Measurements from ENCODE around the gene PTOV1. TPM values are rescaled to one million over a fixed set of nuclear protein-coding genes. Genes with fewer than 3 reads are reported as not detected.
A peak's percentile ranks its signal among the peaks of the same experiment; 100 is the strongest.

Gene PTOV1
- total RNA-seq, 1 donor from 2014 or later = 231 TPM

GRCh38 chr19:49910179-49910578 lies 59.2 kb downstream of the PTOV1 start:
- Mint-ChIP-seq H3K36me3 (ENCODE audit: low read depth, unreplicated experiment) (peaks cover 42% of the 10 kb centered on the region), H3K4me1 (ENCODE audit: unreplicated experiment) (peaks cover 16% of the 10 kb centered on the region), H3K9me3 (ENCODE audit: unreplicated experiment) (no peaks in the 10 kb centered on the region), H3K4me3 (ENCODE audit: unreplicated experiment) (no peak overlapping the region), H3K27ac (ENCODE audit: unreplicated experiment) (no peak overlapping the region), H3K27me3 (ENCODE audit: unreplicated experiment) (peaks cover 18% of the 10 kb centered on the region)
- no peak for DNase-seq (ENCODE audit: low spot score)
- TF ChIP-seq CTCF (IDR thresholded peaks at IDR 0.05; ENCODE audit: unreplicated experiment) = no peak

Small RNAs within 50 kb of the gene (microRNA-seq; reads per million reads assigned to microRNA genes)
- gene MIR4749 (ENCODE audit: unreplicated experiment) (8.1 reads per million, percentile 56 among the genes with 10 or more reads in this experiment), gene MIR4750 (ENCODE audit: unreplicated experiment) (3.7 reads per million, percentile 43 among the genes with 10 or more reads in this experiment), gene MIR6800 (ENCODE audit: unreplicated experiment) (3.2 reads per million, percentile 39 among the genes with 10 or more reads in this experiment)

Other genes starting within 250 kb of the PTOV1 start
- gene RRAS, start 211.0 kb upstream of the PTOV1 start, total RNA-seq (ENCODE audit: unreplicated experiment) = 23.9 TPM
- 90.3 TPM for gene SCAF1, start 208.9 kb upstream of the PTOV1 start, total RNA-seq (ENCODE audit: unreplicated experiment)
- 76.1 TPM for gene IRF3, start 185.3 kb upstream of the PTOV1 start, total RNA-seq (ENCODE audit: unreplicated experiment)
- 50.1 TPM for gene BCL2L12, start 185.2 kb upstream of the PTOV1 start, total RNA-seq (ENCODE audit: unreplicated experiment)
- gene PRMT1, start 173.9 kb upstream of the PTOV1 start, total RNA-seq (ENCODE audit: unreplicated experiment) = 175 TPM
- gene ADM5, start 161.6 kb upstream of the PTOV1 start, total RNA-seq (ENCODE audit: unreplicated experiment) = 5.3 TPM
- gene CPT1C, start 160.0 kb upstream of the PTOV1 start, total RNA-seq (ENCODE audit: unreplicated experiment) = 94.1 TPM
- not detected for gene TSKS, start 87.9 kb upstream of the PTOV1 start, total RNA-seq (ENCODE audit: unreplicated experiment)
- 191 TPM for gene AP2A1, start 84.2 kb upstream of the PTOV1 start, total RNA-seq (ENCODE audit: unreplicated experiment)
- gene FUZ, start 37.9 kb upstream of the PTOV1 start, total RNA-seq (ENCODE audit: unreplicated experiment) = 15.6 TPM
- 117 TPM for gene MED25, start 32.9 kb upstream of the PTOV1 start, total RNA-seq (ENCODE audit: unreplicated experiment)
- gene PNKP, start 16.4 kb downstream of the PTOV1 start, total RNA-seq (ENCODE audit: unreplicated experiment) = 96.0 TPM
- gene AKT1S1, start 26.2 kb downstream of the PTOV1 start, total RNA-seq (ENCODE audit: unreplicated experiment) = 48.2 TPM
- gene TBC1D17, start 26.5 kb downstream of the PTOV1 start, total RNA-seq (ENCODE audit: unreplicated experiment) = 36.8 TPM
- gene IL4I1, start 45.7 kb downstream of the PTOV1 start, total RNA-seq (ENCODE audit: unreplicated experiment) = 0.90 TPM
- gene ATF5, start 78.0 kb downstream of the PTOV1 start, total RNA-seq (ENCODE audit: unreplicated experiment) = 15.8 TPM
- 60.9 TPM for gene NUP62, start 78.3 kb downstream of the PTOV1 start, total RNA-seq (ENCODE audit: unreplicated experiment)
- gene SIGLEC11, start 110.0 kb downstream of the PTOV1 start, total RNA-seq (ENCODE audit: unreplicated experiment) = not detected
- 51.2 TPM for gene VRK3, start 174.2 kb downstream of the PTOV1 start, total RNA-seq (ENCODE audit: unreplicated experiment)
- 10.9 TPM for gene ZNF473, start 174.8 kb downstream of the PTOV1 start, total RNA-seq (ENCODE audit: unreplicated experiment)

Data from endothelial cell (in vitro differentiated cells).